Stimulated activated memory B cell treated with anti-CD40 and anti-IgM and Interleukin-4, amounts not matched to agents 10 μg/mL and 1 μg/mL and 100 μg/mL, for 72 hours (primary cell): ENCODE results near the gene NTM.

Source experiments
- ATAC-seq: fragments of 150-1000 bp; cut with Tn5 transposase; 2 replicates; pipeline ENCODE4 v1.10.0; 2021
- H3K27ac Mint-ChIP-seq: one replicate; pipeline ENCODE4 v1.8.0; 2022; ENCODE audit warnings: mild to moderate bottlenecking, mixed read lengths
- H3K27me3 Mint-ChIP-seq: one replicate; pipeline ENCODE4 v1.8.0; 2022; ENCODE audit warnings: mixed read lengths
- H3K36me3 Mint-ChIP-seq: one replicate; pipeline ENCODE4 v1.8.0; 2022; ENCODE audit warnings: mixed read lengths
- H3K4me1 Mint-ChIP-seq: one replicate; pipeline ENCODE4 v1.8.0; 2022; ENCODE audit warnings: mixed read lengths
- H3K4me3 Mint-ChIP-seq: one replicate; pipeline ENCODE4 v1.8.0; 2022; ENCODE audit warnings: mild to moderate bottlenecking, moderate library complexity, mixed read lengths
- H3K9me3 Mint-ChIP-seq: one replicate; pipeline ENCODE4 v1.8.0; 2022; ENCODE audit warnings: mixed read lengths

Gene NTM

GRCh38 chr11:131458421-131458820, 88.0 kb downstream of the NTM start:
- Mint-ChIP-seq H3K9me3 (peaks cover 7% of the 10 kb centered on the region), H3K4me1 (no peaks in the 10 kb centered on the region), H3K36me3 (no peaks in the 10 kb centered on the region), H3K4me3 (no peak overlapping the region), H3K27ac (no peak overlapping the region), H3K27me3 (peaks cover 3% of the 10 kb centered on the region)
- no peak for ATAC-seq

GRCh38 chr11:131460931-131461330, 90.5 kb downstream of the NTM start:
- Mint-ChIP-seq H3K27ac (no peak overlapping the region), H3K9me3 (peaks cover 7% of the 10 kb centered on the region), H3K27me3 (peaks cover 17% of the 10 kb centered on the region), H3K36me3 (no peaks in the 10 kb centered on the region), H3K4me1 (no peaks in the 10 kb centered on the region), H3K4me3 (no peak overlapping the region)
- ATAC-seq: no peak

GRCh38 chr11:131462622-131463021, 92.2 kb downstream of the NTM start:
- Mint-ChIP-seq H3K27ac (no peak overlapping the region), H3K27me3 (peaks cover 17% of the 10 kb centered on the region), H3K36me3 (no peaks in the 10 kb centered on the region), H3K4me3 (no peak overlapping the region), H3K9me3 (peaks cover 3% of the 10 kb centered on the region), H3K4me1 (no peaks in the 10 kb centered on the region)
- no peak for ATAC-seq

- ATAC-seq: no peak
- H3K27me3 Mint-ChIP-seq: peaks cover 17% of the 10 kb centered on the region
- peaks cover 3% of the 10 kb centered on the region for H3K9me3 Mint-ChIP-seq
- no peaks in the 10 kb centered on the region for H3K4me1 Mint-ChIP-seq
- no peak overlapping the region for H3K27ac Mint-ChIP-seq
- no peaks in the 10 kb centered on the region for H3K36me3 Mint-ChIP-seq
- no peak overlapping the region for H3K4me3 Mint-ChIP-seq
These were observed 92.7 kb downstream of the NTM start for GRCh38 chr11:131463162-131463561.

GRCh38 chr11:131463649-131464425, 93.4 kb downstream of the NTM start:
- H3K27ac Mint-ChIP-seq: no peak overlapping the region
- ATAC-seq: no peak
- peaks cover 17% of the 10 kb centered on the region for H3K27me3 Mint-ChIP-seq
- no peaks in the 10 kb centered on the region for H3K4me1 Mint-ChIP-seq
- H3K9me3 Mint-ChIP-seq: peaks cover 3% of the 10 kb centered on the region
- no peak overlapping the region for H3K4me3 Mint-ChIP-seq
- no peaks in the 10 kb centered on the region for H3K36me3 Mint-ChIP-seq

- Mint-ChIP-seq H3K4me3 (no peak overlapping the region), H3K9me3 (peaks cover 3% of the 10 kb centered on the region)
These were observed 94.0 kb downstream of the NTM start for GRCh38 chr11:131464461-131464860.

GRCh38 chr11:131465039-131465438, 94.6 kb downstream of the NTM start:
- Mint-ChIP-seq H3K4me1 (no peaks in the 10 kb centered on the region), H3K4me3 (no peak overlapping the region), H3K9me3 (peaks cover 3% of the 10 kb centered on the region), H3K27me3 (peaks cover 17% of the 10 kb centered on the region), H3K36me3 (no peaks in the 10 kb centered on the region), H3K27ac (no peak overlapping the region)
- no peak for ATAC-seq

More at GRCh38 chr11:131464461-131464860, 94.0 kb downstream of the NTM start:
- ATAC-seq: no peak
- H3K27ac Mint-ChIP-seq: no peak overlapping the region
- no peaks in the 10 kb centered on the region for H3K36me3 Mint-ChIP-seq
- H3K27me3 Mint-ChIP-seq: peaks cover 17% of the 10 kb centered on the region
- H3K4me1 Mint-ChIP-seq: no peaks in the 10 kb centered on the region

GRCh38 chr11:131465746-131466145, 95.3 kb downstream of the NTM start:
- Mint-ChIP-seq H3K9me3 (peaks cover 3% of the 10 kb centered on the region), H3K27me3 (peaks cover 17% of the 10 kb centered on the region), H3K4me3 (no peak overlapping the region), H3K27ac (no peak overlapping the region), H3K4me1 (no peaks in the 10 kb centered on the region), H3K36me3 (no peaks in the 10 kb centered on the region)
- ATAC-seq: no peak

GRCh38 chr11:131467645-131468394, 97.4 kb downstream of the NTM start:
- no peak overlapping the region for H3K4me3 Mint-ChIP-seq
- H3K36me3 Mint-ChIP-seq: no peaks in the 10 kb centered on the region
- no peak overlapping the region for H3K27ac Mint-ChIP-seq
- peaks cover 17% of the 10 kb centered on the region for H3K27me3 Mint-ChIP-seq
- H3K9me3 Mint-ChIP-seq: peaks cover 2% of the 10 kb centered on the region
- no peak for ATAC-seq
- no peaks in the 10 kb centered on the region for H3K4me1 Mint-ChIP-seq

- ATAC-seq: no peak
- Mint-ChIP-seq H3K9me3 (peaks cover 2% of the 10 kb centered on the region), H3K4me1 (no peaks in the 10 kb centered on the region), H3K27ac (no peak overlapping the region), H3K4me3 (no peak overlapping the region), H3K36me3 (no peaks in the 10 kb centered on the region), H3K27me3 (peaks cover 13% of the 10 kb centered on the region)
These were observed 98.2 kb downstream of the NTM start for GRCh38 chr11:131468565-131468964.

- peaks cover 14% of the 10 kb centered on the region for H3K9me3 Mint-ChIP-seq
- no peaks in the 10 kb centered on the region for H3K36me3 Mint-ChIP-seq
- H3K27me3 Mint-ChIP-seq: peaks cover 12% of the 10 kb centered on the region
- no peak overlapping the region for H3K27ac Mint-ChIP-seq
- H3K4me1 Mint-ChIP-seq: no peaks in the 10 kb centered on the region
- no peak overlapping the region for H3K4me3 Mint-ChIP-seq
- ATAC-seq: no peak
These were observed 100.0 kb downstream of the NTM start for GRCh38 chr11:131470216-131470925.

- H3K9me3 Mint-ChIP-seq: peaks cover 14% of the 10 kb centered on the region
- H3K27me3 Mint-ChIP-seq: peaks cover 12% of the 10 kb centered on the region
- no peaks in the 10 kb centered on the region for H3K4me1 Mint-ChIP-seq
- no peaks in the 10 kb centered on the region for H3K36me3 Mint-ChIP-seq
- ATAC-seq: no peak
- no peak overlapping the region for H3K27ac Mint-ChIP-seq
- H3K4me3 Mint-ChIP-seq: no peak overlapping the region
These were observed 101.6 kb downstream of the NTM start for GRCh38 chr11:131471976-131472375.

- H3K4me3 Mint-ChIP-seq: no peak overlapping the region
- H3K27ac Mint-ChIP-seq: no peak overlapping the region
- peaks cover 12% of the 10 kb centered on the region for H3K27me3 Mint-ChIP-seq
- H3K4me1 Mint-ChIP-seq: no peaks in the 10 kb centered on the region
- no peak for ATAC-seq
- peaks cover 14% of the 10 kb centered on the region for H3K9me3 Mint-ChIP-seq
- no peaks in the 10 kb centered on the region for H3K36me3 Mint-ChIP-seq
These were observed 104.5 kb downstream of the NTM start for GRCh38 chr11:131474947-131475346.

- H3K9me3 Mint-ChIP-seq: peaks cover 14% of the 10 kb centered on the region
- H3K36me3 Mint-ChIP-seq: no peaks in the 10 kb centered on the region
- H3K4me3 Mint-ChIP-seq: no peak overlapping the region
- no peak overlapping the region for H3K27ac Mint-ChIP-seq
- ATAC-seq: no peak
- H3K27me3 Mint-ChIP-seq: peaks cover 12% of the 10 kb centered on the region
- no peaks in the 10 kb centered on the region for H3K4me1 Mint-ChIP-seq
These were observed 105.9 kb downstream of the NTM start for GRCh38 chr11:131476266-131476665.

GRCh38 chr11:131478341-131478740, 107.9 kb downstream of the NTM start:
- peaks cover 11% of the 10 kb centered on the region for H3K9me3 Mint-ChIP-seq
- no peaks in the 10 kb centered on the region for H3K4me1 Mint-ChIP-seq

More at GRCh38 chr11:131478341-131478740, 107.9 kb downstream of the NTM start:
- Mint-ChIP-seq H3K4me3 (no peak overlapping the region), H3K27me3 (peaks cover 12% of the 10 kb centered on the region), H3K27ac (no peak overlapping the region), H3K36me3 (no peaks in the 10 kb centered on the region)
- no peak for ATAC-seq
